SU-DHL-6 (cell line): ENCODE data around the gene TPI1.

ENCODE experiments used
- H2AFZ ChIP-seq: fragments of 200-600 bp; sonication (generic); 2 replicates; pipeline ENCODE4 v1.6.1; 2014; ENCODE audit warnings: low read depth, mild to moderate bottlenecking, moderate library complexity, mixed read lengths, antibody characterized with exemption, low read length; ENCODE audit not compliant: severe bottlenecking
- H3F3A ChIP-seq: fragments of 200-600 bp; shearing (Covaris generic); 2 replicates; pipeline ENCODE4 v1.6.0; 2016; ENCODE audit warnings: antibody characterized with exemption, mild to moderate bottlenecking; ENCODE audit not compliant: insufficient read depth
- H3K27ac ChIP-seq: fragments of 200-600 bp; sonication (generic); 2 replicates; pipeline ENCODE4 v1.5.1; 2016; ENCODE audit warnings: low read depth, mild to moderate bottlenecking, low read length, moderate library complexity, mixed read lengths
- H3K27me3 ChIP-seq: fragments of 200-600 bp; sonication (generic), shearing (Covaris generic); 2 replicates; pipeline ENCODE4 v1.6.0; 2014; ENCODE audit warnings: mild to moderate bottlenecking, low read length
- H3K36me3 ChIP-seq: fragments of 200-600 bp; sonication (generic); 2 replicates; pipeline ENCODE4 v1.6.1; 2014; ENCODE audit warnings: mild to moderate bottlenecking, low read length, mixed read lengths
- H3K4me2 ChIP-seq: fragments of 300-600, 200-600 bp; shearing (Covaris generic), sonication (generic); 2 replicates; pipeline ENCODE4 v1.6.0; 2014; ENCODE audit warnings: low read length, low read depth, mild to moderate bottlenecking; ENCODE audit not compliant: poor library complexity, severe bottlenecking
- H3K4me3 ChIP-seq: fragments of 200-600 bp; sonication (generic); 2 replicates; pipeline ENCODE4 v1.5.1; 2014; ENCODE audit warnings: antibody characterized with exemption, low read length, mild to moderate bottlenecking, mixed read lengths; ENCODE audit not compliant: insufficient read depth, poor library complexity, severe bottlenecking
- H3K79me2 ChIP-seq: fragments of 200-600 bp; sonication (generic); 2 replicates; pipeline ENCODE4 v1.6.1; 2014; ENCODE audit warnings: mild to moderate bottlenecking, low read length, moderate library complexity; ENCODE audit not compliant: insufficient read depth
- H3K9ac ChIP-seq: fragments of 200-600 bp; sonication (generic); 2 replicates; pipeline ENCODE4 v1.7.0; 2014; ENCODE audit warnings: mild to moderate bottlenecking, low read length
- H3K9me2 ChIP-seq: fragments of 200-600 bp; sonication (generic); replicated peaks from 2 replicates; pipeline ENCODE4 v1.6.1; 2014; ENCODE audit warnings: low read length; ENCODE audit not compliant: insufficient read depth
- H3K9me3 ChIP-seq: fragments of 200-600 bp; sonication (generic); 2 replicates; pipeline ENCODE4 v1.6.1; 2014; ENCODE audit warnings: low read length, mixed read lengths; ENCODE audit not compliant: insufficient read depth
- H4K20me1 ChIP-seq: fragments of 200-600 bp; sonication (generic); 2 replicates; pipeline ENCODE4 v1.6.1; 2014; ENCODE audit warnings: low read depth, mild to moderate bottlenecking, antibody characterized with exemption, low read length, moderate library complexity, mixed read lengths
- EZH2phosphoT487 ChIP-seq: fragments of 200-600 bp; sonication (generic), shearing (Covaris generic); conservative IDR thresholded peaks from 2 replicates; pipeline ENCODE4 v1.6.1; 2018; ENCODE audit warnings: mild to moderate bottlenecking, antibody characterized with exemption, low read length, moderate library complexity, mixed read lengths
- TF ChIP-seq, protein P1 (sequence below): fragments of 200-600 bp; sonication (generic); IDR thresholded peaks from one replicate; pipeline ENCODE4 v1.5.1; 2017; ENCODE audit warnings: antibody characterized with exemption, mild to moderate bottlenecking, low read length, moderate library complexity; ENCODE audit not compliant: insufficient read depth, poor library complexity, severe bottlenecking

TPI1 gene

DNA sequence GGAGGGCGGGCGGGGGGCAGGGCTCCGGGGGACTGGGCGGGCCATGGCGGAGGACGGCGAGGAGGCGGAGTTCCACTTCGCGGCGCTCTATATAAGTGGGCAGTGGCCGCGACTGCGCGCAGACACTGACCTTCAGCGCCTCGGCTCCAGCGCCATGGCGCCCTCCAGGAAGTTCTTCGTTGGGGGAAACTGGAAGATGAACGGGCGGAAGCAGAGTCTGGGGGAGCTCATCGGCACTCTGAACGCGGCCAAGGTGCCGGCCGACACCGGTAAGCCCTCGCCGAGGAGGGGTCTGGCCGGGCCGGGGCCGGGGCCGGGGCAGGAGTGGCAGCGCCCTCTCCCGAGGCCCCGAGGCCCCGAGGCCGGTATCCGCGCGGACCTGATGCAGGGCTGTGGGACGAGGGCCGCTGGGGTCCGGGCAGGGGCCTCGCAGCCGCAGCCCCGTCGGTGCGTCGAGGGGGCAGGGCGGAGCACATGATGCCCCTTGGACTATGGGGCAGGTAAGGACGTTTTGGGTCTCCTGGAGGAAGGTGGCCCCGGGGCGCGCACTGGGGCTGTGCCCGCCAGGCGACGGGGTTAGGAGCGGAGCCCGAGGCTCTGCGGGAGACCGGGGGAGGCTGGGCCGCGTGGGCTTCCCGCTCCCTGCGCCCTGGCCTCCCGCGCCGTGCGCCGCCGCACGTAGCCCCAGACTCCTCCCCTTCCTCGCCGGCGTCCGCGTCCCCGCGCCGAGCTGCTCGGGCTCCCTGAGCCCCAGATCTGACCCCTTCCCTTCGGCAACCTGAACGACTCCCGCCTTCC lies at the start of gene TPI1:
TSS of gene TPI1 (plus strand) at position 119 of the 798 bp plus-strand sequence. CDS start at position 155, 36 bp downstream.
- peaks cover 19% of the 10 kb centered on the region for H3K79me2 ChIP-seq
- H2AFZ ChIP-seq, result peak within 1 kb of the TSS; percentile 58
- H4K20me1 ChIP-seq, result no peaks in the 10 kb centered on the region; the same call in 1 of the 2 replicates
- peaks cover 3% of the 10 kb centered on the region; the same call in 1 of the 2 replicates for H3K36me3 ChIP-seq
- H3K4me2 ChIP-seq, result peak within 1 kb of the TSS; percentile 87
- H3K27me3 ChIP-seq, result no peaks in the 10 kb centered on the region
- peak within 1 kb of the TSS; percentile 84 for H3K27ac ChIP-seq
- TF ChIP-seq, protein P1, sequence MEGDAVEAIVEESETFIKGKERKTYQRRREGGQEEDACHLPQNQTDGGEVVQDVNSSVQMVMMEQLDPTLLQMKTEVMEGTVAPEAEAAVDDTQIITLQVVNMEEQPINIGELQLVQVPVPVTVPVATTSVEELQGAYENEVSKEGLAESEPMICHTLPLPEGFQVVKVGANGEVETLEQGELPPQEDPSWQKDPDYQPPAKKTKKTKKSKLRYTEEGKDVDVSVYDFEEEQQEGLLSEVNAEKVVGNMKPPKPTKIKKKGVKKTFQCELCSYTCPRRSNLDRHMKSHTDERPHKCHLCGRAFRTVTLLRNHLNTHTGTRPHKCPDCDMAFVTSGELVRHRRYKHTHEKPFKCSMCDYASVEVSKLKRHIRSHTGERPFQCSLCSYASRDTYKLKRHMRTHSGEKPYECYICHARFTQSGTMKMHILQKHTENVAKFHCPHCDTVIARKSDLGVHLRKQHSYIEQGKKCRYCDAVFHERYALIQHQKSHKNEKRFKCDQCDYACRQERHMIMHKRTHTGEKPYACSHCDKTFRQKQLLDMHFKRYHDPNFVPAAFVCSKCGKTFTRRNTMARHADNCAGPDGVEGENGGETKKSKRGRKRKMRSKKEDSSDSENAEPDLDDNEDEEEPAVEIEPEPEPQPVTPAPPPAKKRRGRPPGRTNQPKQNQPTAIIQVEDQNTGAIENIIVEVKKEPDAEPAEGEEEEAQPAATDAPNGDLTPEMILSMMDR, result no peak
- no peak for TF ChIP-seq EZH2phosphoT487
- H3K9me3 ChIP-seq, result no peaks in the 10 kb centered on the region
- H3F3A ChIP-seq, result peaks cover 38% of the 10 kb centered on the region
- no peaks in the 10 kb centered on the region for H3K9me2 ChIP-seq
- peak within 1 kb of the TSS; percentile 77 for H3K4me3 ChIP-seq
- H3K9ac ChIP-seq, result peak within 1 kb of the TSS; percentile 98

DNA sequence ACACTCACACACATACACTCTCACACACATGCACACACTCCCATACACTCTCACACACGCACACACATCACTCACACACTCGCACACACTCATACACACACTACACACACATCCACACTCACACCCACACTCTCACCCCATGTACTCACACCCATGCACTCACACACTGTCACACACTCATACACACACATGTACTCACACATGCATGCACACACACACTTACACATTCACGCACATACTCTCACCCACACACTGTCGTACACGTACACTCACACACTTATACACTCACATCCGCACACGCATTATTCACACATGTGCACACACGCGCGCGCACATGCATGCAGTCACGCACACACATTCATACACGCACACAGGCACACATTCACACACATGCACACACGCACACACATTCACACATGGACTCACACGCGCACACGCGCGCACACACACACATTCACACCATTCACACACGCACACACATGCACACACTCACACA lies 49.6 kb upstream of the TPI1 start:
- Histone ChIP-seq H3K27ac (no peak overlapping the region), H3K9ac (no peak overlapping the region), H3K9me2 (no peaks in the 10 kb centered on the region), H4K20me1 (no peaks in the 10 kb centered on the region), H3F3A (no peaks in the 10 kb centered on the region), H3K36me3 (no peaks in the 10 kb centered on the region), H3K4me3 (no peak overlapping the region), H3K4me2 (no peak overlapping the region), H2AFZ (no peak overlapping the region), H3K9me3 (no peaks in the 10 kb centered on the region), H3K79me2 (no peaks in the 10 kb centered on the region), H3K27me3 (no peaks in the 10 kb centered on the region)
- TF ChIP-seq, protein P1, result no peak
- TF ChIP-seq EZH2phosphoT487, result no peak

DNA sequence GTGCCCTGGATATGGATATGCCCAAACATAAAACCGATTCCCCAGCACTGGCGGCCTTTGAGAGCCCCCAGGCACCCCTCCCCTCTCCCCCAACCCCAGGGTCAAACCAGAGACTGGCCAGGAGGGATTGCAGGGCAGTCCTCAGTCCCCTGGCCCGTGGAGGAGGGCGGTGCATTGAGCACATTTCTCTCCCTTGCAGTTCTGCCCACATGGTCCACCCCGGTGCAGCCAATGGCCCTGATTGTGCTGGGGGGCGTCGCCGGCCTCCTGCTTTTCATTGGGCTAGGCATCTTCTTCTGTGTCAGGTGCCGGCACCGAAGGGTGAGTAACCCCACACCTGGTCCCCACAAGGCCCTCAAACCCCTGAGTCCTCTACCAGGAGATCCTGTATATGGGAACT lies 49.1 kb upstream of the TPI1 start:
- no peak overlapping the region for H3K4me3 ChIP-seq
- no peak overlapping the region for H3K27ac ChIP-seq
- no peak overlapping the region for H3K4me2 ChIP-seq
- H3K9me3 ChIP-seq, result no peaks in the 10 kb centered on the region
- no peaks in the 10 kb centered on the region for H3F3A ChIP-seq
- H3K27me3 ChIP-seq, result no peaks in the 10 kb centered on the region
- H3K9me2 ChIP-seq, result no peaks in the 10 kb centered on the region
- H3K36me3 ChIP-seq, result no peaks in the 10 kb centered on the region
- no peak overlapping the region for H3K9ac ChIP-seq
- TF ChIP-seq, protein P1, result no peak
- TF ChIP-seq EZH2phosphoT487, result no peak
- H2AFZ ChIP-seq, result no peak overlapping the region
- no peaks in the 10 kb centered on the region for H3K79me2 ChIP-seq
- H4K20me1 ChIP-seq, result no peaks in the 10 kb centered on the region
